ENCODE data around the gene SPX. TPM values are rescaled to one million over a fixed set of nuclear protein-coding genes. Genes with fewer than 3 reads are reported as not detected.

The SPX gene
- total RNA-seq, 2 experiments from 2014 or later = 0.88 to 1.1 TPM

DNA sequence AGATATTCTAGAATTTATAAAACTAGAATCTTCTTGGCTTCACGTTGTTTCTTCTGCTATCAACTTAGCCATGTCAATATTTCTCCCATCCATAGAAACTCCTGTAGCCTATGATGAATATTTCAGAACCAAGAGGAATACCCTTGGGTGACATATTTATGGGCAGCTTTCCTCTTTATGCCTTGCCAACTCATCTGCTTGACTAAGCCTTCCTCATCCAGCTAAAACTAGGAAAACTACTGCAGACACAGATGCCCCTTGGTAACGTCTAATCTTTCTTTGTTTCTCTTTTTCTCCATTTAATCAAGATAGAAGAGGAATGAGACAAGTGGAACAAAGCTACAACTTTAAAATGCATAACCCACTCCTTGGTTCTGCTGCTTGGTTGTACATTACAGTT is 18.2 kb upstream of the SPX start:
- Mint-ChIP-seq H3K4me1 (peaks cover 56% of the 10 kb centered on the region), H3K27ac (no peak overlapping the region), H3K4me3 (no peak overlapping the region), H3K27me3 (no peaks in the 10 kb centered on the region), H3K9me3 (no peaks in the 10 kb centered on the region), H3K36me3 (ENCODE audit: low read depth) (peaks cover 46% of the 10 kb centered on the region)
- no peak for DNase-seq
- CTCF ChIA-PET = no interaction called here
- POLR2A ChIA-PET = interaction anchor here (1.8 to 2.8 kb wide), 2 partner anchors 71 to 149 kb away, joined by 3 to 16 read pairs; partner anchors contain the start of genes LDHB and PYROXD1

DNA sequence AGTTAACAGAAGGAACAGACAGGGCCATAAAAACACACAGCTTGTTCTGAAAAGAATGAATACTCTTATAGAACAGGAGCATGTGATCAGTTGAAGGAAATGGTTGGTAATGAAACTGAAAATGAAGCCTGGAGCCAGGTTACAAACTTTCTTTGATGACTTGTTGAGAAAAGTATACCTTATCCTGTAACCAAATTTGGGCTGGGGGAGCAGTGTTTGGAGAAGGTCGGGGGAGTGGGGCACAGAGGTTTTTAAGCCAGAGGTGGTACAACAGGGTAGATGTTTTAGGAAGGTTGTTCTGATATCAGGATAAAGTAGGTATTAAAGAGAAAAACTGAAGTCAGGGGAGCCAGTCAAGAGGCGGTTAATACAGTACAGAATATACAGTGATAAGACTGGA is 16.3 kb upstream of the SPX start:
- peak; percentile 24 for DNase-seq
- Mint-ChIP-seq H3K9me3 (no peaks in the 10 kb centered on the region), H3K36me3 (ENCODE audit: low read depth) (peaks cover 57% of the 10 kb centered on the region), H3K4me1 (peaks cover 38% of the 10 kb centered on the region), H3K27me3 (no peaks in the 10 kb centered on the region), H3K27ac (peak overlapping the region; percentile 85), H3K4me3 (peak overlapping the region; percentile 69)
- ChIA-PET POLR2A (interaction anchor here (1.0 to 4.9 kb wide), 8 partner anchors 8 to 170 kb away, joined by 3 to 73 read pairs (median 4); partner anchors contain the start of genes GOLT1B, LDHB, RECQL and SPX), CTCF (interaction anchor here (0.9 to 1.7 kb wide), 2 partner anchors 53 to 170 kb away, joined by 3 to 6 read pairs; no protein-coding TSS in a partner anchor)

GRCh38 chr12:21516281-21516680 is 9.8 kb upstream of the SPX start:
- POLR2A ChIA-PET = interaction anchor here (0.8 kb wide), 1 partner anchor 140 kb away, joined by 3 read pairs; no protein-coding TSS in a partner anchor
- CTCF ChIA-PET = interaction anchor here (0.7 to 1.2 kb wide), 3 partner anchors 9 to 164 kb away, joined by 3 to 4 read pairs (median 3); partner anchors contain the start of genes GOLT1B and RECQL
- Mint-ChIP-seq H3K27me3 (no peaks in the 10 kb centered on the region), H3K27ac (no peak overlapping the region), H3K9me3 (no peaks in the 10 kb centered on the region), H3K4me1 (no peaks in the 10 kb centered on the region), H3K4me3 (no peak overlapping the region), H3K36me3 (ENCODE audit: low read depth) (peaks cover 58% of the 10 kb centered on the region)
- no peak for DNase-seq

- Mint-ChIP-seq H3K27ac (no peak overlapping the region), H3K36me3 (ENCODE audit: low read depth) (peaks cover 43% of the 10 kb centered on the region), H3K4me3 (no peak overlapping the region), H3K4me1 (no peaks in the 10 kb centered on the region), H3K27me3 (no peaks in the 10 kb centered on the region), H3K9me3 (no peaks in the 10 kb centered on the region)
- DNase-seq = no peak
- POLR2A ChIA-PET = interaction anchor here (2.5 kb wide), 1 partner anchor 139 kb away, joined by 7 read pairs; the partner anchor contains the start of gene LDHB
- CTCF ChIA-PET = no interaction called here
Observed at GRCh38 chr12:21518451-21518850, 7.6 kb upstream of the SPX start.

GRCh38 chr12:21521541-21521940 is 4.6 kb upstream of the SPX start:
- Mint-ChIP-seq H3K36me3 (ENCODE audit: low read depth) (peaks cover 21% of the 10 kb centered on the region), H3K27me3 (peaks cover 7% of the 10 kb centered on the region), H3K27ac (no peak overlapping the region), H3K9me3 (peaks cover 3% of the 10 kb centered on the region), H3K4me3 (no peak overlapping the region), H3K4me1 (no peaks in the 10 kb centered on the region)
- ChIA-PET CTCF (no interaction called here), POLR2A (interaction anchor here (2.1 kb wide), 1 partner anchor 84 kb away, joined by 4 read pairs; the partner anchor contains the start of gene PYROXD1)
- no peak for DNase-seq

DNA sequence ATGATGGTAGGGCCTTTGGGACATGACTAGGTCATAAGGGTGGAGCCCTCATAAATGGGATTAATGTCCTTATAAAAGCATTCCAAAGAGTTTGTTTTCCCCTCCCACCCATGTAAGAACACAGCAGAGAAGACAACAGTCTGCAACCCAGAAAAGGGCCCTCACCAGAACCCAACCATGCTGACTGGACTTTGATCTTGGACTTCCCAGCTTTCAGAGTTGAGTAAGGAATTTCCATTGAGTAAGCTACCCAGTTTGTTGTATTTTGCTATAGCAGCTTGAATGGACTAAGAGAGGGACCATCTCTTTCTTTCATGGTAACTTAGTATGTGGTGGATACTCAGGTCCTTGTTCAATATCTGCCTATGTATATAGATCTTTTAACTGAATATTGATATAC is 2.9 kb upstream of the SPX start:
- peaks cover 5% of the 10 kb centered on the region for H3K4me1 Mint-ChIP-seq
- POLR2A ChIA-PET = no interaction called here

DNA sequence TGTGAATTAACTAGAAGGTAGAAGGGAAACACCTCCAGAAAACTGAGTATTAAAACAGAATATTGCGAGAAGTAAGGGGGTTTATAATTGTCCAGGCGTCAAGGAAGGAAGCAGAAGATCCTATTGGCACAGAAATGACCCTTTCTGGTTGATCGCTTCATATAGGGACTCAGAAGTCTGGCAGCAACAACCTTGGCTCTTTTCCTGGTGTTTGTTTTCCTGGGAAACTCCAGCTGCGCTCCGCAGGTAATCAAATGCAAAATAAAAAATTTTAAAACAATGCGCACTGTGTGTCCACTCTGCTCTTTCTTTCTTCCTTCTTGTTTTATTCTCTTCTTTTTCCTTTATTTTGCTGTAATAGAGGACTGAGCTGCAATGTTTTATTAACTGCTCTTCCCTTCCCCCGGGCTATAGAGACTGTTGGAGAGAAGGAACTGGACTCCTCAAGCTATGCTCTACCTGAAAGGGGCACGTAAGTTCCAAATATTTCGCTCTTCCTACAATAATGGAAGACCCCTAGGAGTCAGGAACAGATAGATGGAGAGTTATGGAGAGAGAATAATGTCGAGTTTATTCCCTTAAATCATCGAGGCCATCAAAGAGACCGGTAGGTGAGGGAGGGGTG is 737 bp downstream of the SPX start:
- POLR2A ChIA-PET = interaction anchor here (0.8 to 3.7 kb wide), 6 partner anchors 9 to 130 kb away, joined by 3 to 26 read pairs (median 4); partner anchors contain the start of genes GOLT1B, LDHB and RECQL
- DNase-seq = no peak
- Mint-ChIP-seq H3K4me3 (peak overlapping the region; percentile 70), H3K36me3 (ENCODE audit: low read depth) (no peaks in the 10 kb centered on the region), H3K4me1 (peaks cover 10% of the 10 kb centered on the region), H3K27ac (no peak overlapping the region), H3K27me3 (peaks cover 21% of the 10 kb centered on the region), H3K9me3 (peaks cover 3% of the 10 kb centered on the region)
- CTCF ChIA-PET = interaction anchor here (1.0 to 1.8 kb wide), 3 partner anchors 141 to 278 kb away, joined by 3 to 7 read pairs (median 3); no protein-coding TSS in a partner anchor

More for the DNA sequence above, 2.9 kb upstream of the SPX start:
- Mint-ChIP-seq H3K27ac (no peak overlapping the region), H3K27me3 (peaks cover 10% of the 10 kb centered on the region), H3K36me3 (ENCODE audit: low read depth) (peaks cover 13% of the 10 kb centered on the region), H3K9me3 (peaks cover 3% of the 10 kb centered on the region), H3K4me3 (no peak overlapping the region)
- no peak for DNase-seq
- CTCF ChIA-PET = no interaction called here

DNA sequence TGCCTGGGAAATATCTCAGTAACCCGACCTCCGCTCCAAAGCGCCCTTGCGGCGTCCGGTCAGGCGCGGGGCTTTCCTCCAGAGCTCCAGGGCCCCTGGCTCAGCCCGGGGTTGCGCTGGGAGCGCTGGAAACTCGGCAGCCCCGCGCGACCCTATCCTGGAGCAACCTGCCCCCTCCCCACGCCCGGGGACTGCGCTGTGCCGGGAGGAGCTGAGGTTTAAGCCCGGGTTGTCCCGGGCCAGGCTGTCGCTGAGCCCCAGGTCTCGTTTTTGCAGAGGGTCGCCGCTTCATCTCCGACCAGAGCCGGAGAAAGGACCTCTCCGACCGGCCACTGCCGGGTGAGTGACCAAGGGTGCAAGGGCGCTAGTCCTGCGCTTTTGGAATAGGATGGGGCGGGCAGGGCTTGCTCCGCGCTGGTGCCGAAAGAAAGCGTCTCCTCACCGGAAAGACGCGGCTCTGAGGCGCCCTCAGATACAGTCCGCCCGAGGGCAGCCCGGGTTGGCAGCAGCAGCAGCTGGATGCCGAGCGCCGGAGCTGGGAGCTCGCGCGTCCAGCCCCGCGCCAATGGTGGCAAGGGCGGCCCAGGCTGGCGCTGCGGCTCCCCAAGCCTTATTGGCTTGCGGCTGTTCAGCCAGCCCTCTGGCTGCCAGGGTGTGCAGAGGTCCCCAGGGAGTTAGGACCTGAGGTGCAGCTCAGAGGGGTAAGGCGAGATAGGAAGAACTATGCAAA is 1.5 kb downstream of the SPX start:
- ChIA-PET CTCF (interaction anchor here (1.0 to 1.8 kb wide), 3 partner anchors 140 to 279 kb away, joined by 3 to 7 read pairs (median 3); no protein-coding TSS in a partner anchor), POLR2A (interaction anchor here (0.7 to 3.7 kb wide), 8 partner anchors 9 to 129 kb away, joined by 3 to 26 read pairs (median 3); partner anchors contain the start of genes GOLT1B, LDHB, PYROXD1 and RECQL)
- H3K9me3 Mint-ChIP-seq = peaks cover 3% of the 10 kb centered on the region

DNA sequence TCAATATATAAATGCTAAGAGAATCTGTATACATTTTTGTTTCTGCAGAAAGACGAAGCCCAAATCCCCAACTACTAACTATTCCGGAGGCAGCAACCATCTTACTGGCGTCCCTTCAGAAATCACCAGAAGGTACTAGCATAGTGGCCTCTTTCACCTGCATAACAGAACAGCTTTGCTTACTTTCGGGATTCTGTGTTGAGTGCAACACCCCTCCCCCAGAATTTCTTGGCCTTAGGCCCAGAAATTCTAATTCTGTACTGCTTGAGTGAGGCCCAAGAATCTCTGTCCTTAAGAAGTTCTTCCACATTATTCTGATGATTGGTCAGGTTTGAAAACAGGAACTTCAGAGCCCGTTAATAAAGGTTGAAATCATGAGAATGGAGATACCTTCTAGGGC is 2.9 kb downstream of the SPX start:
- H3K4me3 Mint-ChIP-seq = no peak overlapping the region
- POLR2A ChIA-PET = interaction anchor here (3.0 to 3.7 kb wide), 2 partner anchors 19 to 27 kb away, joined by 15 to 26 read pairs; partner anchors contain the start of genes GOLT1B and RECQL
- DNase-seq = no peak
- CTCF ChIA-PET = no interaction called here
- peaks cover 10% of the 10 kb centered on the region for H3K4me1 Mint-ChIP-seq
- H3K27me3 Mint-ChIP-seq = peaks cover 21% of the 10 kb centered on the region
- no peak overlapping the region for H3K27ac Mint-ChIP-seq
- H3K36me3 Mint-ChIP-seq (ENCODE audit: low read depth) = no peaks in the 10 kb centered on the region
- H3K9me3 Mint-ChIP-seq = peaks cover 3% of the 10 kb centered on the region

More for the DNA sequence above, 1.5 kb downstream of the SPX start:
- Mint-ChIP-seq H3K4me3 (peak overlapping the region; percentile 70), H3K4me1 (peaks cover 10% of the 10 kb centered on the region), H3K27ac (no peak overlapping the region), H3K36me3 (ENCODE audit: low read depth) (no peaks in the 10 kb centered on the region), H3K27me3 (peaks cover 21% of the 10 kb centered on the region)
- peak; percentile 72 for DNase-seq

DNA sequence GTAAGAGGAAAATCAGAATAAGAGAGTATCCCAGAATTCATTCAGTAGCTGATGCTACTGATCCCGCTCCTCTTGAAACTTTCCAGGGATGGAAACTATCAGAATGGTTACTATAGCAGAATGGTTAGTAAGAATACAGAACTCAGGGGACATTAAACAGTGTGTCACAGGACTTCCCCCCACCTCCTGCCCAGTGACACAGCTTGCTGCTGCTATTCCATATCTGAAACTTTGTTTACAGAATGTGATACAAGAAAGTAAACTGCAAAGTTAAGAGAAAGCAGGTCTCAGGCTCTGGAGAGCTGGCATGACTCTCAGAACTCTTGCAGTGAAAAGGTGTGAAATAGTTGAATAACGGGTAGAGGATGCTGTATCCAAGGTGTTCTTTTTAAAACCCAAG is 3.4 kb downstream of the SPX start:
- no peak for DNase-seq
- H3K27ac Mint-ChIP-seq = no peak overlapping the region
- H3K27me3 Mint-ChIP-seq = peaks cover 21% of the 10 kb centered on the region
- ChIA-PET POLR2A (no interaction called here), CTCF (no interaction called here)
- no peaks in the 10 kb centered on the region for H3K9me3 Mint-ChIP-seq
- no peaks in the 10 kb centered on the region for H3K36me3 Mint-ChIP-seq (ENCODE audit: low read depth)
- H3K4me1 Mint-ChIP-seq = peaks cover 10% of the 10 kb centered on the region
- H3K4me3 Mint-ChIP-seq = no peak overlapping the region

DNA sequence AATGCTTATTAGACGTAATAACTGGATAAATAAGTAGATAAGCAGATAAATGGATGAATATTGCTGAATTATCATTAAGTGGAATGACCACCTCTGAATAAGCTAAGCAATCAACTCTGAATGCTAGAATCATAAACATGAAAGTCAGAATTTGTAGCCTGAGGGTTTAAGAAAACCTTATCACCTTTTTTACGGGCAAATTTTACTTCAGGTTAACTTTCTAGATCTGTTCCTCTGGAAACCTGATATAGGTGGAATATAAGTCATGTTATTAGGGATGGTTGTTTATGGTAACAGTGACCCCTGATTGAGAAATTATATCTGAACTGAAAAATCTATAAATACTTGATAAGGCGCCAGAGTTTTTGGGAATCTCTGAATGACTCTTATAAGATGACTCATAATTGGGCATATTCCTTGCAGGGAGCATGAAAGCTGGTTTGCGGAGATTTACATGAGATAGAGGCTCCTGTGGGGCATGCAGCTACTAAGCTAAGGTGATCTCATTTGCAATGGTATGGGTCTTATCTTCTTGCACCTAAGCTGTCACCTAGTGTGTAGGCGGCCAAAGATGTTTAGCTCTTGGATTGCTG is 12.1 kb downstream of the SPX start:
- DNase-seq = no peak
- peaks cover 2% of the 10 kb centered on the region for H3K4me1 Mint-ChIP-seq
- no peak overlapping the region for H3K27ac Mint-ChIP-seq
- no peaks in the 10 kb centered on the region for H3K27me3 Mint-ChIP-seq
- CTCF ChIA-PET = no interaction called here
- POLR2A ChIA-PET = no interaction called here
- H3K36me3 Mint-ChIP-seq (ENCODE audit: low read depth) = no peaks in the 10 kb centered on the region
- H3K9me3 Mint-ChIP-seq = no peaks in the 10 kb centered on the region
- H3K4me3 Mint-ChIP-seq = no peak overlapping the region

- Mint-ChIP-seq H3K4me3 (no peak overlapping the region), H3K27ac (no peak overlapping the region), H3K36me3 (ENCODE audit: low read depth) (no peaks in the 10 kb centered on the region), H3K9me3 (no peaks in the 10 kb centered on the region), H3K4me1 (peaks cover 2% of the 10 kb centered on the region), H3K27me3 (no peaks in the 10 kb centered on the region)
- ChIA-PET CTCF (no interaction called here), POLR2A (no interaction called here)
- DNase-seq = no peak
Observed at GRCh38 chr12:21539797-21540196, 13.7 kb downstream of the SPX start.

GRCh38 chr12:21541773-21542172 is 15.7 kb downstream of the SPX start:
- no peak for DNase-seq
- Mint-ChIP-seq H3K4me3 (no peak overlapping the region), H3K9me3 (no peaks in the 10 kb centered on the region), H3K27ac (no peak overlapping the region), H3K27me3 (no peaks in the 10 kb centered on the region), H3K36me3 (ENCODE audit: low read depth) (no peaks in the 10 kb centered on the region), H3K4me1 (peaks cover 2% of the 10 kb centered on the region)
- ChIA-PET POLR2A (interaction anchor here (0.7 to 1.2 kb wide), 2 partner anchors 41 to 125 kb away, joined by 3 to 5 read pairs; partner anchors contain the start of genes GOLT1B and RECQL), CTCF (no interaction called here)
